NCI-H226 (cell line): ENCODE measurements around the gene NOD1.
A peak's percentile ranks its signal among the peaks of the same experiment; 100 is the strongest.
"Not testable (repeated sequence)": the region's sequence is repeated elsewhere in the genome, so short reads cannot be mapped to it uniquely, and the experiment has no call there.

Experiments used
- DNase-seq: peaks from one replicate; pipeline ENCODE4 v3.0.0-alpha.2; 2015

The NOD1 gene

GRCh38 chr7:30445770-30446169 is 32.8 kb downstream of the NOD1 start:
- peak; percentile 74 for DNase-seq

DNA sequence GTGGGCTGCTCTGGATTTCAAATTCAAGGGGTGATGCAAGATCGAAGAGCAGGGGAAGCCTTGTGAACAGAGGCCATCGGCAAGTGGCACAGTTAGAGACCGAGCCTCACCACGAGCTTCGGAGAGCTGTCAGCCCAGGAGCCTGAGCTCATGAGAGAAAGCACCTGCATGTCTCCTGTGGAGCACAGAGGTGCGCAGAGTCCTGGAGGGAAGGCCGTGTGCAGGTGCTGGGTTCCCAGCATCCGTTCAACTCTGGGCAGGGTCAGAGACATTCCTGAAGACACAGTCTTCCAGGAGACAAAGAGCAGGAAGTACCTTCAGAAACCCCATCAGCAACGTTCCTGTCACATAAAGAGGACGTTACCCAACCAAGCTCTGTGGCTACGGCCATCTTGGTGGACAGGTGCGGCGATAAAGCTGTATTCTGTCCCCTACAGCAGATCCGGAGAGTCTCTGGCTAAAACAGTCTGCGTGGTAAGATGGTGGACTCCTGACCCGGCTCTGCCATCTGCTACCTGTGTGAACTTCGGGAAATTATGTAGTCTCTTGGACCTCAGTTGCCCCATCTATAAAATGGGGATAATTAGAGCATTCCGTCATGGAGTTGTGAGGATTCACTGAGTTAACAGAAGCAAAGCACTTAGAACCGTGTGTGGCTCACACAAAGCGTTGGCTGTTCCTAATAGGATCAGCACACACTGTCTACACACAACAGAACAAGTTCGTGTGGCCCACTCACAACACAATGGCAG is 40.6 kb downstream of the NOD1 start:
- no peak for DNase-seq

DNA sequence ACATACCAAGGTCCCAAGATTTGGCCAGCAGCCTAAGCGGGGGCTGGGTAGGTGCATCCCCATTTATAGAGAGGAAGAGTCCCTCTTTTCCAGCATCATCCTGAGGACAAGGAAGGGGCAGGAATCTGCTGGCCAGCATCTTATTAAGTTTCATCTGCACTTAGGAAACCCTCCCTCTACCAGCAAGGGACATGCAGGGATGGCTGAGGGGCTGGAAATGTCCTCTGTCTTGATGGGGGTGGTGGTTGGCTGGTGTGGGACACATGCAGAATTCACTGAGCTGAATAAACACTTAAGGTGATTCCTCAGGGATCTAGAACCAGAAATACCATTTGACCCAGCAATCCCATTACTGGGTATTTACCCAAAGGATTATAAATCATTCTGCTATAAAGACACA is 42.1 kb downstream of the NOD1 start:
- no peak for DNase-seq

- DNase-seq = no peak
Measured at GRCh38 chr7:30436046-30436445, 42.5 kb downstream of the NOD1 start.

DNA sequence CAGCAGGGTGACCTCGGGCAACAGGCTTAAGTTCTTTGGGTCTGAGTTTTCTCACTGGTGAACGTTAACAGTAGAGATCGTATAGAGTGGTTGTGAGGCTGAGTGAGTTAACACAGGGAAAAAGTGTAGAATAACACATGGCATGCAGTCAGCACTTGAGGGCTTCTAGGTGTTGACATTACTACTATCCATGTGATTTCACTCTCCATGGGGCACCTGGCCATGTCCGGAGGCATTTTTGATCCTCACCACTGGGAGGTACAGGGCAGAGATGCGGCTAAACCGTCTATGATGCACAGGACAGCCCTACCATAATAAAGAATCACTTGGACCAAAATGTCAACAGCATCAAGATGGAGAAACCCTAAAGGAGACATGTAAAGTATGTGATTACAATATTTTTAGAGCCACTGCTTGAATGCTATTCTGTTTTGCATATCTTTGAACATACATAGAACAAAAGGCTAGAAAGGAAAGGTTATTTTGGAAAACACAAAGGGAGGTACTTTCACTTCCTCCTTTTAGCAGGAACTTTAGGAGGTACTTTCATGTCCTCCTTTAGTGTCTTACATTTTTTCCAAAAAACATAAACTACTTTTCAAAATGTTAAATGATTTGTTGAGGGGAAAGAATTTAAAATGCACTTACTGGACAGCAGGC is 44.3 kb downstream of the NOD1 start:
- DNase-seq = no peak

GRCh38 chr7:30433506-30433905 is 45.1 kb downstream of the NOD1 start:
- DNase-seq = no peak

DNA sequence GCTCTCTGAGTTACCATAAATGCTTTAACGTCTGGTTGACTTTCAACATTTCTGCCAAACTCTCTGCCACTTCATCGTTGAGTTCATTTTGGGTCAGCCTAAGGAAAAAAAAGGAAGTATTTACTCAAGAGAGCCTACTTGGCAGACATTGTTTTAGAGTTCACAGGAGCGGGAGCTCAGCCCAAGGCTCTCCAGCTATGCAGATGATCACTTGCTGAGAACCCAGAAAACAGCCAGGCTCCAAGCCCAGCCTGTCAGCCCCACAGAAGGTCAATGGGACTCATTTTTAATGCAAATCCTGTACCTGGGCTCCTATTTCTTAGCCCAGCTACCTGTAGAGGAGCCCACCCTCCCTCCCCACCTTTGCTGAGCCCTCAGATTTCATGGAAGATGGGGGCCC is 45.5 kb downstream of the NOD1 start:
- no peak for DNase-seq

DNA sequence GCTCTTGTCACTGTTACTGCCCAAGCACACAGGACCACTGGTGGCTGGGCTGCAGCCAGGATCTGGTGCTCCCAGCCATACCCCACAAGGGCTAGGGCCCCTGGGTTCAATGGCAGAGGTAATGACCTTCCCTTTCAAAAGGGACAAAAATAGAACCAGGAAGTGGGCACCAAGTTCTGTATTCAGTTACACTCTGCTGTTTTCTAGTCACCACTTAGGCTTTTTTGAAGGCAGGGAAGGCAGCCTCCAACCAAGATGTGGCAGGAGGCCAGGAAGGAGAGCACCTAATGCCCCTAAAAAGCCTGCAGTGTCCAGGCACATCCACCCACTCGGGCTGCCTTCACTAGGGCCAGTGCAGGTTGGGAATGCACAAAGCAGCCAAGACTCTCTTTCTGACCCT is 47.8 kb downstream of the NOD1 start:
- no peak for DNase-seq

DNA sequence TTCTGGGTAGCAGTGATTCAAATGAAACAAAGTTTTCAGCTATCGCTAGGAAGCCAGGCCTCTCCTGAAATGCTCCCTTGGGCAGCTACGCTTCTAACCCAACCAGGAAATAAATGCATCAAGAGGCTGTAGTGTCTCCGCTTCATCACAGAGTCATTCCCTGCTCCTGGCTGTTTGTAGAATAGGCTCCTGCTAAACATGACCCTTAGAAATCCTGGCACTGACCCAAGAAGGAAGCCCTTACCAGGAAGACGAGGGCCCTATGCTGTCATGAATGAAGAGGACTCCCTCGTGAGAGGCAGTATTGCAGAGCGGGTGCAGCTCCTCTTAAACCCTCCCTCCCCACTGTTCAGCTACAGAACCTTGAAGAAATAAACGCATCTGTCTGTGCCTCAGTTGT is 48.3 kb downstream of the NOD1 start:
- no peak for DNase-seq

- no peak for DNase-seq
Measured at GRCh38 chr7:30429156-30429530, 49.4 kb downstream of the NOD1 start.

GRCh38 chr7:30428246-30429155 is 50.1 kb downstream of the NOD1 start:
- DNase-seq = no peak

GRCh38 chr7:30427296-30428070 is 51.1 kb downstream of the NOD1 start:
- no peak for DNase-seq

- DNase-seq = no peak
Measured at GRCh38 chr7:30424506-30424905, 54.1 kb downstream of the NOD1 start.

GRCh38 chr7:30423788-30424505 is 54.6 kb downstream of the NOD1 start:
- no peak for DNase-seq

- DNase-seq = peak; percentile 10
Measured at GRCh38 chr7:30422922-30423321, 55.7 kb downstream of the NOD1 start.

DNA sequence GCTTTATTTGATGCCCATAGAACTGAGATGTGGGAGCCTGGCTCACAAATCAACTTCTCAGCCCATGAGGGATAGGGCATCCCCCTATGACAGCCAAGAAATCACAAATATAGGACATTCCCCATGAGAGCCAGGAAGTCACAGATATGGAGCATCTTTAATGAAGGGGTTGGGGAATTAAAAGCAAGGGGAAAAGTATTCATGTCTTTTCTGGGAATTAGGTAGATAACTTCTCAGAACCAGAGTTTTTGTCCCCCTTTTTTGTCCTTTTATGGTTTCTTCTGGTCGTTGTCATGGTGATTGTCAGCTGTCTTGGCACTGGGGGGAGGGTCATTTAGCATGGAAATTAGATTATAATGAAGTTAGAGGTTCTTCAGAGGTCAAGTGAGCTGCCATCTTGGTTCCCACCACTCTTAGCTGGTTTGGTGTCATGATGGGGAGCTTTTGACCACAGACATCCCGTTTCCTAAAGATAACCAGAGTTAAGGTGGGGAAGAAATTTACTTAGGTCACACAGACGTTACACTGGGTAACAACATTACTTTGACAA is 56.9 kb downstream of the NOD1 start:
- no peak for DNase-seq

GRCh38 chr7:30420662-30421061 is 57.9 kb downstream of the NOD1 start:
- no peak for DNase-seq

DNA sequence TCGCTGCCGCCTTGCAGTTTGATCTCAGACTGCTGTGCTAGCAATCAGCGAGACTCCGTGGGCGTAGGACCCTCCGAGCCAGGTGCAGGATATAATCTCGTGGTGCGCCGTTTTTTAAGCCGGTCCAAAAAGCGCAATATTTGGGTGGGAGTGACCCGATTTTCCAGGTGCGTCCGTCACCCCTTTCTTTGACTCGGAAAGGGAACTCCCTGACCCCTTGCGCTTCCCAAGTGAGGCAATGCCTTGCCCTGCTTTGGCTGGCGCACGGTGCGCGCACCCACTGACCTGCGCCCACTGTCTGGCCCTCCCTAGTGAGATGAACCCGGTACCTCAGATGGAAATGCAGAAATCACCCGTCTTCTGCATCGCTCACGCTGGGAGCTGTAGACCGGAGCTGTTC is 58.5 kb downstream of the NOD1 start:
- not testable (repeated sequence) for DNase-seq

- DNase-seq = no peak
Measured at GRCh38 chr7:30413864-30414263, 64.7 kb downstream of the NOD1 start.

GRCh38 chr7:30412782-30413504 is 65.6 kb downstream of the NOD1 start:
- DNase-seq = peak; percentile 68

DNA sequence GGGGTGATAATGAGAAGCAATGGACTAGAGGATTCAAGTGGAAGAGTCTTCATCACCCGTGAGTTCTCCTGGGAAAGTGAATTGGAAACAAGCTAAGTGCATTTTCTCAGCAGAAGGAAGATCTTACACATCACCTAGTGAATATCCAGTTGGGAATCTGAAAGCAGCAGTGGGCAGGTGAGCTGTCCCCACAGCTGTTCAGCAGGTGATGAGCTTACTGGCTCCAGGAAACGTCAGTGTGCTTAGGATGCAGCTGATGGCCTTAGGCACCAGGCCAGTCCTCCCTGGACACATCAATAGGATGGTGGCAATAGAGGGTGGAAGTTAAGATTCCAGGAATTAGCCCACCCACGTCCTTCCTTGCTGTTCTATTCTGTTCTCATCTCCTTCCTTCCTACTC is 66.7 kb downstream of the NOD1 start:
- no peak for DNase-seq
